Activated gamma-delta T cell treated with Interleukin-2 at 50 U/mL for 16 hours (primary cell): ENCODE results near the gene LCT.
A peak's percentile ranks its signal among the peaks of the same experiment; 100 is the strongest.
"Not testable (repeated sequence)": the region's sequence is repeated elsewhere in the genome, so short reads cannot be mapped to it uniquely, and the experiment has no call there.

ENCODE experiments used
- DNase-seq: peaks from one replicate; pipeline ENCODE4 v3.0.0-alpha.2; 2020

The LCT gene

DNA sequence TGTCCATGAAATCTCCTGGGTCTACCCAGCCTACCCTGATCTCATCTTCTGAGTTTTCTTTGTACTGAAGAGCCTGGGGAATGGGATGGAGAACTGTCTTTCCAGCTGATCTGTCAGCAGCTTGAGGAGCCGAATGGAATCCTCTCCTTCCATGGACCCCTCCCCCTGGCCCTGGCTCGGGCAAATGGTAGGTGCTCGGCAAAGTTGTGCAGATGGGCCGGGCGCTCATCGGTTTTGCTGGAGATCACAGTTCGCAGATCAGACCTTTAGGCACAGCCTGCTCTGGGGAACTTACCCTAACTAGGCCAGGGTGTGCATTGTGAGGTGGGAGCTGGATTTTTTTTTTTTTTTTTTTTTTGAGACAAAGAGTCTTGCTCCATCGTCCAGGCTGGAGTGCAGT, 40.4 kb downstream of the LCT start:
- DNase-seq, result no peak

GRCh38 chr2:135795641-135796040, 41.3 kb downstream of the LCT start:
- DNase-seq, result not testable (repeated sequence)

- DNase-seq, result no peak
Observed at GRCh38 chr2:135792401-135793150, 44.4 kb downstream of the LCT start.

- no peak for DNase-seq
Observed at GRCh38 chr2:135791418-135792190, 45.4 kb downstream of the LCT start.

- no peak for DNase-seq
Observed at GRCh38 chr2:135790423-135790822, 46.6 kb downstream of the LCT start.

DNA sequence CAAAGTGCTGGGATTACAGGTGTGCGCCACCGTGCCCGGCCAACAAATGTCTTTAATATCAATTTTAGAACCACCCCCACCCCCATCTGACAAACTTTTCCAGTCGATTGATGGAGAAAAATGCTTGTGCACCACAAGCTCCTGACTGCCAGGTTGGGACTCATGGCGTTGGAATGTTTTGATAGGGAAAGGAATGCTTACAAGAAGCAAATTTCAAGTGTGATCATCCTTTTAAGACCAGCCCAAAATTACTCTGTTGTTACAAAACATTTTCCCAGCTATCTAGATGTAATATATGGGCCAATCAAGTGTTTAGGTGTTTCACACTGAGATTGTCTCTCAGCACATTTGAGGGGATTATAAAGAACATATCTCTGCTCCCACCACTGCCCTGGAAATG, 50.2 kb downstream of the LCT start:
- DNase-seq, result no peak

DNA sequence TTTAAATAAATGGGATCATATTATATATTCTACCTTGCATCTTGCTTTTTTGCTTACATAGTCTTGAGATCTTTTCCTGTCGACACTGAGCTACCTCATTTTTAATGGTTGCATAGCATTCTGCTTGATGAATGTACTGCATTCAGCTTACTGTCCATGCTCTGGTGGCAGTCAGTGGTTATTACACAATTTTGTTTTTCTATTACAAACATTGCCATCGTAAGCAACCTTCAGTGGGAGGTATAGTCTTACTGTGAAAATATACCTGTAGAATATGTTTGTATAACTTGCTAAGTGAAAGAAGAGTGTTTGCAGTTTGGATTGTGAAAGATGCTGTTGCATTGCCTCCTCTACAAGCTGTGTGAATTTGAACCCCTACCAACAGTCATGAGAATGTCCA, 52.0 kb downstream of the LCT start:
- no peak for DNase-seq

DNA sequence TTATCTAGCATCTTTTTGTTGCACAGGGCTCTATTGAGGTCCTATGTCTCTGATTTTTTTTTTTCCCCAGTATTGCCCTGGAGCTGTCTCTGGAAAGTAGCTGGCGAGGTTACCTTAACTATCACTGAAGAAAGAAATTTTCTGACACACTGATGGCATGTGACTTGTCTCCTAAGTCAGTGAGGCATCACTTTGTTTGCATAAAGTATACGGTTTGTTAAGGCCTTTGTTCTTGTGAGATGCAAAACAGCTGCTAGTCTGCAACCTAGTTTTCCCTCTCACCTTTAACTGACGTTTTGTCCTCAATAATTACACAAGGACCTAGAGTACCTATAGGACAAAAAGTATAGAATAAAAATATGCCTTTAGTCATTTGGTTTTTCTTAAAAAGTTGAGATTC, 53.5 kb downstream of the LCT start:
- DNase-seq, result no peak

DNA sequence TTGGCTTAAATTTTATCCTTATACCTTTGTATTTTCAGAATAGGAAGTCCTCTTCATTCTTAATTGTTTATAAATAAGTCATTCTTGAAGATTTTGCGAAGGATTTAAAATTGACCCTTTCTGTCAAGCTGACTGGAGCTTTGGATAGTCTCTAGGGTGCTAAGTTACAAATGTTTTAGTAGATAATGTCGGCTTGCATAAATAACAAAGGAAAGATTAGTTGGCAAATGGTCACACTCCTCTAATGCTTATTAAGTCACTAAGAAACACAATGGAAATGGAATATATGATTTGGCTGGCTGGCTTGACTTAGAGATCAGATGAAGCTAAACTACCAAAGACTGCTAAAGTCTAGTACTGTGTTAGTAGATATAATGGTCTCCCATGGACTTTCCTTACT, 54.8 kb downstream of the LCT start:
- no peak for DNase-seq

DNA sequence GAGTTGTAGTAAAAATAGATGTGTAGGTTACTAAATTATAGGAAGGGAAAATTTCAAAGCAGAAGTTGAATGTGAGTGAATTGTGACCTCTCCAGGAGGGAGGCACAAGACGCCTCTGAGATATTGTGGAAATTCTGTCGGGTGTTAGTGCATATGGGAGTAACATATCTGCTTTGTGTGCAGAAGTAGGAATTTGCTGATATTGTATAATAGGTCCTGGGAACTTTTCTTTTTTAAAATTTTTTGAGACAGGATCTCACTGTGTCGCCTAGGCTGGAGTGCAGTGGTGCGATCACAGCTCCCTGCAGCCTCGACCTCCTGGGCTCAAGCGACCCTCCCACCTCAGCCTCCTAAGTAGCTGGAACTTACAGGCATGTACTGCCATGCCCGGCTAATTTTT, 60.6 kb downstream of the LCT start:
- DNase-seq, result no peak

DNA sequence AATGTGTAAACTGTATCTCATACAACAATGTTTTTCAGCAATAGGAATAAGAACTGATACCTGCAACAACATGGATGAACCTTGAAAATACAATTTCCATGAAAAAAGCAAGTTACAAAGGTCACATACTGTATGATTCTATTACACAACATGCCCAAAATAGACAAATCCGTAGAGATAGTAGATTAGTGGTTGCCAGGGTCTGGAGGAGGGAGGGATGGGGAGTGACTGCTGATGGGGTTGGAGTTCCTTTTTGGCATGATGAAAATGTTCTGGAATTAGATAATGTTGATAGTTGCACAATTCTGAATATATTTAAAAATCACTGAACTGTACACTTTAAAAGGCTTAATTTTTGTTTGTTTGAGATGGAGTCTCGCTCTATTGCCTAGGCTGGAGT, 61.6 kb downstream of the LCT start:
- DNase-seq, result no peak

- no peak for DNase-seq
Observed at GRCh38 chr2:135773917-135774316, 63.1 kb downstream of the LCT start.

DNA sequence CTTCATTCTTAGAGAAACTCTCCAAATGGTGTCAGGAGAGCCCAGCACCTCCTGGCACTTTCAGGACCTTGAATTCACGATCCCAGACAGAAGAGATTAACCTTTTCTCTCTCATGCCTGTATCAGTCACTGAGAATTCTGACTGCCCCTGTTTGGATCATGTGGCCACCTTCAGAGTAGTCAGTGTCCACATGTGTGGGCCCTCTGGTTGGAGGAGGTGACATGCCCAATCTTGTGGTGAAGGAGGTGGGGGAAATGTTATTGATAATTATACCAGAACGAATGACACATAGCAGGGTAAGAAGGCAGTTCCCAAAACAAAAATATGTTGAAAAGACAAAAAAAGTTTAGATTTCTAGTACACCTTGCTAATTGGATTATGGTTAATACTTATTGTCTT, 63.7 kb downstream of the LCT start:
- no peak for DNase-seq

GRCh38 chr2:135768863-135769262, 68.1 kb downstream of the LCT start:
- DNase-seq, result no peak

DNA sequence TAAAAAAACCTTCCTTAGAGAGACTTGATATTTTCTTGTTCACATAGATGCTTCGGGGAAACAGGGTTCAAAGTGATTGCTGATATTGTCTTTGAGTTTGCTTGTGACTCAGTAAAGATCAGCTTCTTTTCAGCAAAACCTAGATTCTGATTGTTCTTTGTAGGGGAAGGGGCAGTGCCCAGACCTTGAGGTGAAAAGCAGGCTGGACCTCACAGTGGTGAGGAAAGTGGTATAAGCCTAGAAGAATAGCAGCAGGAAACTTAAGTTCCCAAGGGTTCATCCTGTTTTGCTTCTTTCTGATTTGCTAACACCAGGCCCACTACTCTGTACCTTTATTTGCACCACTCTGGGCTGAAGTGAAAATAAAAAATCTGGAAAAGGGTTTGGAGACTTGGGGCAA, 74.5 kb downstream of the LCT start:
- DNase-seq, result no peak

- DNase-seq, result no peak
Observed at GRCh38 chr2:135762022-135762421, 75.0 kb downstream of the LCT start.

- no peak for DNase-seq
Observed at GRCh38 chr2:135756692-135757091, 80.3 kb downstream of the LCT start.

DNA sequence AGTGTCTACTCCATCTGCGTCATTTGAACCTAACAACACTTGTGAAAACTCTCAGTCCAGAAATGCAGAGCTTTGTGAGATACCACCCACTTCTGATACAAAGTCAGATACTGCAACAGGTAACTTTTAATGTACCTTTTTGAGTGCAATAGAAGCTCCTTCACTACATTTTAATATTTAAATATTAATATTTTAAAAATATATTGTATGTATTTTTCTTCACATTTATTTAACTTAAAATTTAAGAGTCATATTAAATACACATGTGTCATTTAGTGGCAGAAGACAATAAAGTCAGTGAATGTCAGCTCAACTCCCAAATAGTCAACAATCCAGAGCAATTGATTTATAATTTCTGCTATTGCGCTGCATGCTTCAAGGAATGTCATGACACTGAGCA, 81.4 kb downstream of the LCT start:
- no peak for DNase-seq

DNA sequence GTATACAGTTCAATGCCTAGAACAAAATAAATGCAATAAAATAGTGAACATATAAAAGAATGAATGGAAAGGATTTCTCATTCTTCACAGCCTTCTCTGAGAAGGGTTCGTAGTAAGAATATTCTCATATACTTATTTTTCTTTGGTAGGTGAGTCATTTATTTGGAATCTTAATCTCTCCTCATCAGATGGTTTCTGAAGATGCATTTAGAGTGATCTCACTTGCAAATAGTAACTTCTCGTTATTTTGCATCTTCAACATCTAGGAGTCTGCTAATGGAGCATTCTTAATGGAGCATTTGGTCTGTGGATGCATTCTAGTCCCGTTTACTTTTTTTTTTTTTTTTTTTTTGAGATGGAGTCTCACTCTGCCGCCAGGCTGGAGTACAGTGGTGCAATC, 91.4 kb downstream of the LCT start:
- DNase-seq, result no peak

GRCh38 chr2:135744760-135745314, 92.1 kb downstream of the LCT start:
- no peak for DNase-seq

GRCh38 chr2:135743860-135744259, 93.1 kb downstream of the LCT start:
- DNase-seq, result no peak

- no peak for DNase-seq
Observed at GRCh38 chr2:135742325-135742757, 94.6 kb downstream of the LCT start.

DNA sequence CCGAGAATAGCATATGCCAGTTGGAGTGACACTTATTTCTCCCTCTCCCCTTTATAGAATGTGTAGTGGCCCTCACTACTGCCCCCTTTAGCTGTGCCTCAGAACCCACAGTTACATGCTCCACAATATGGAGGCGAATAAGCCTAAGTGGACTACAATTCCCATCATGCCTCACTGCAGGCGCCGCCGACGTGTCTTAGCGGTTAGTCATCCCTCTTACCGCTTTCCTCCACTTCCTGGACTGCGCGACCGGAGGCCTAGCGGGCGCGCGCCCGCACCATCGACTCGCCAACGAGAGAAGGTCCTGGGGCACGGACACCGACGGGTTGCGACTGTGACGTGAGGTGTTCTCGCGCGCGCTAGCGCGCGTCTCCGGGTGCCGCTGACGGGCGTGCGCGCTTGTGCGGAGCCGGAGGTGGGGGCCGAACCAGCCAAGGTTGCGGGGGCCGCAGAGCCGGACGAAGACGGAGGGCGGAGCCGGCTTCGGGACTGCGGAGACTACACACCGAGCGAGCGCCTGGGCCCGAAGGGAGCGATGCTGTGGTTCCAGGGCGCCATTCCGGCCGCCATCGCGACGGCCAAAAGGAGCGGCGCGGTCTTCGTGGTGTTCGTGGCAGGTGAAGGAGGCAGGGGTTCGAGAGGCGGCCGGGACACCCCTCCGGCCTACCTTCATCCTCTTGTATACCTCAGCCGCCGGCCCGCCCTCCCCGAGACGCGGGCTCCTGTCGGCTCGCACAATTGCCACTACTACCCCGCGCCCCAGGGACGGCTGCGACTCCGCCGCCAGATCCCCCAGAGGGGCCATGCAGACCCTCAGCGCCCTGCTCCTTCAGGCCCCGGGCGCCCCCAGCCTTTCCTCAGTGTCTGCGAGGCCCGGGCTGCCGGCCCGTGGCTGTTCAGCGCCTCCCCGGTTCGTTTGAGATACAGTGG, 95.3 kb downstream of the LCT start, which contains the start of gene UBXN4:
UBXN4 (plus strand) TSS at position 461 of the 930 bp plus-strand sequence; CDS start at position 536, 75 bp downstream.
- peak; percentile 93 for DNase-seq
